ENCODE data around the gene SLC24A3. TPM values are rescaled to one million over a fixed set of nuclear protein-coding genes. Genes with fewer than 3 reads are reported as not detected.

Gene SLC24A3
- total RNA-seq, 2 experiments from 2014 or later, result not detected

GRCh38 chr20:19482726-19483125, 270.3 kb downstream of the SLC24A3 start:
- H3K36me3 Mint-ChIP-seq (ENCODE audit: low read depth), result no peaks in the 10 kb centered on the region
- DNase-seq, result no peak
- H3K4me1 Mint-ChIP-seq, result no peaks in the 10 kb centered on the region
- no peak overlapping the region for H3K27ac Mint-ChIP-seq
- POLR2A ChIA-PET, result no interaction called here
- no peaks in the 10 kb centered on the region for H3K9me3 Mint-ChIP-seq
- H3K27me3 Mint-ChIP-seq, result no peaks in the 10 kb centered on the region
- CTCF ChIA-PET, result no interaction called here
- no peak overlapping the region for H3K4me3 Mint-ChIP-seq

GRCh38 chr20:19483309-19483708, 270.9 kb downstream of the SLC24A3 start:
- ChIA-PET POLR2A (no interaction called here), CTCF (no interaction called here)
- no peaks in the 10 kb centered on the region for H3K4me1 Mint-ChIP-seq
- H3K9me3 Mint-ChIP-seq, result no peaks in the 10 kb centered on the region
- no peak overlapping the region for H3K4me3 Mint-ChIP-seq
- H3K36me3 Mint-ChIP-seq (ENCODE audit: low read depth), result no peaks in the 10 kb centered on the region
- H3K27me3 Mint-ChIP-seq, result no peaks in the 10 kb centered on the region
- no peak for DNase-seq
- H3K27ac Mint-ChIP-seq, result no peak overlapping the region

- ChIA-PET CTCF (no interaction called here), POLR2A (no interaction called here)
- H3K4me3 Mint-ChIP-seq, result no peak overlapping the region
- no peaks in the 10 kb centered on the region for H3K36me3 Mint-ChIP-seq (ENCODE audit: low read depth)
- no peak for DNase-seq
- no peak overlapping the region for H3K27ac Mint-ChIP-seq
- H3K9me3 Mint-ChIP-seq, result no peaks in the 10 kb centered on the region
- H3K4me1 Mint-ChIP-seq, result no peaks in the 10 kb centered on the region
- no peaks in the 10 kb centered on the region for H3K27me3 Mint-ChIP-seq
These were observed 274.0 kb downstream of the SLC24A3 start for GRCh38 chr20:19486446-19486845.

- Mint-ChIP-seq H3K4me1 (no peaks in the 10 kb centered on the region), H3K36me3 (ENCODE audit: low read depth) (no peaks in the 10 kb centered on the region), H3K27ac (no peak overlapping the region), H3K27me3 (no peaks in the 10 kb centered on the region), H3K4me3 (no peak overlapping the region), H3K9me3 (no peaks in the 10 kb centered on the region)
- CTCF ChIA-PET, result no interaction called here
- POLR2A ChIA-PET, result no interaction called here
- DNase-seq, result no peak
These were observed 275.0 kb downstream of the SLC24A3 start for GRCh38 chr20:19487420-19487819.

GRCh38 chr20:19491241-19491640, 278.8 kb downstream of the SLC24A3 start:
- no peaks in the 10 kb centered on the region for H3K4me1 Mint-ChIP-seq
- POLR2A ChIA-PET, result no interaction called here
- no peaks in the 10 kb centered on the region for H3K9me3 Mint-ChIP-seq
- H3K27me3 Mint-ChIP-seq, result no peaks in the 10 kb centered on the region
- DNase-seq, result no peak
- no peak overlapping the region for H3K4me3 Mint-ChIP-seq
- H3K27ac Mint-ChIP-seq, result no peak overlapping the region
- CTCF ChIA-PET, result no interaction called here
- H3K36me3 Mint-ChIP-seq (ENCODE audit: low read depth), result no peaks in the 10 kb centered on the region

- ChIA-PET POLR2A (no interaction called here), CTCF (no interaction called here)
- H3K36me3 Mint-ChIP-seq (ENCODE audit: low read depth), result no peaks in the 10 kb centered on the region
- H3K4me3 Mint-ChIP-seq, result no peak overlapping the region
- H3K27me3 Mint-ChIP-seq, result no peaks in the 10 kb centered on the region
- no peak overlapping the region for H3K27ac Mint-ChIP-seq
- H3K9me3 Mint-ChIP-seq, result no peaks in the 10 kb centered on the region
- DNase-seq, result no peak
- no peaks in the 10 kb centered on the region for H3K4me1 Mint-ChIP-seq
These were observed 279.7 kb downstream of the SLC24A3 start for GRCh38 chr20:19492116-19492515.

- ChIA-PET CTCF (no interaction called here), POLR2A (no interaction called here)
- H3K27me3 Mint-ChIP-seq, result no peaks in the 10 kb centered on the region
- no peaks in the 10 kb centered on the region for H3K4me1 Mint-ChIP-seq
- no peak overlapping the region for H3K27ac Mint-ChIP-seq
- no peaks in the 10 kb centered on the region for H3K9me3 Mint-ChIP-seq
- DNase-seq, result no peak
- H3K36me3 Mint-ChIP-seq (ENCODE audit: low read depth), result no peaks in the 10 kb centered on the region
- no peak overlapping the region for H3K4me3 Mint-ChIP-seq
These were observed 280.4 kb downstream of the SLC24A3 start for GRCh38 chr20:19492687-19493336.

- no peak for DNase-seq
- peaks cover 5% of the 10 kb centered on the region for H3K4me1 Mint-ChIP-seq
- H3K36me3 Mint-ChIP-seq (ENCODE audit: low read depth), result no peaks in the 10 kb centered on the region
- ChIA-PET CTCF (no interaction called here), POLR2A (no interaction called here)
- no peaks in the 10 kb centered on the region for H3K27me3 Mint-ChIP-seq
- no peaks in the 10 kb centered on the region for H3K9me3 Mint-ChIP-seq
- no peak overlapping the region for H3K27ac Mint-ChIP-seq
- H3K4me3 Mint-ChIP-seq, result no peak overlapping the region
These were observed 281.5 kb downstream of the SLC24A3 start for GRCh38 chr20:19493794-19494495.

- Mint-ChIP-seq H3K4me3 (no peak overlapping the region), H3K4me1 (peaks cover 5% of the 10 kb centered on the region), H3K27me3 (no peaks in the 10 kb centered on the region), H3K27ac (no peak overlapping the region), H3K36me3 (ENCODE audit: low read depth) (no peaks in the 10 kb centered on the region), H3K9me3 (no peaks in the 10 kb centered on the region)
- ChIA-PET POLR2A (no interaction called here), CTCF (no interaction called here)
- no peak for DNase-seq
These were observed 283.7 kb downstream of the SLC24A3 start for GRCh38 chr20:19495905-19496703.

GRCh38 chr20:19497064-19497463, 284.6 kb downstream of the SLC24A3 start:
- no peak for DNase-seq
- Mint-ChIP-seq H3K27ac (no peak overlapping the region), H3K9me3 (no peaks in the 10 kb centered on the region), H3K36me3 (ENCODE audit: low read depth) (no peaks in the 10 kb centered on the region), H3K27me3 (no peaks in the 10 kb centered on the region), H3K4me1 (peaks cover 5% of the 10 kb centered on the region), H3K4me3 (no peak overlapping the region)
- ChIA-PET POLR2A (no interaction called here), CTCF (no interaction called here)

GRCh38 chr20:19498756-19499155, 286.3 kb downstream of the SLC24A3 start:
- POLR2A ChIA-PET, result no interaction called here
- H3K27me3 Mint-ChIP-seq, result no peaks in the 10 kb centered on the region
- CTCF ChIA-PET, result no interaction called here
- H3K36me3 Mint-ChIP-seq (ENCODE audit: low read depth), result no peaks in the 10 kb centered on the region
- peaks cover 5% of the 10 kb centered on the region for H3K4me1 Mint-ChIP-seq
- H3K27ac Mint-ChIP-seq, result no peak overlapping the region
- no peaks in the 10 kb centered on the region for H3K9me3 Mint-ChIP-seq
- no peak overlapping the region for H3K4me3 Mint-ChIP-seq
- DNase-seq, result no peak

GRCh38 chr20:19501476-19502115, 289.2 kb downstream of the SLC24A3 start:
- Mint-ChIP-seq H3K27ac (no peak overlapping the region), H3K27me3 (no peaks in the 10 kb centered on the region), H3K36me3 (ENCODE audit: low read depth) (no peaks in the 10 kb centered on the region), H3K4me1 (peaks cover 5% of the 10 kb centered on the region), H3K4me3 (no peak overlapping the region), H3K9me3 (no peaks in the 10 kb centered on the region)
- ChIA-PET POLR2A (no interaction called here), CTCF (no interaction called here)
- DNase-seq, result no peak

GRCh38 chr20:19502169-19502568, 289.7 kb downstream of the SLC24A3 start:
- Mint-ChIP-seq H3K27ac (no peak overlapping the region), H3K4me1 (peaks cover 5% of the 10 kb centered on the region), H3K36me3 (ENCODE audit: low read depth) (no peaks in the 10 kb centered on the region), H3K27me3 (no peaks in the 10 kb centered on the region), H3K9me3 (no peaks in the 10 kb centered on the region), H3K4me3 (no peak overlapping the region)
- CTCF ChIA-PET, result no interaction called here
- no peak for DNase-seq
- POLR2A ChIA-PET, result no interaction called here

Data from activated CD4-positive, alpha-beta T cell treated with anti-CD3 and anti-CD28 coated beads, Interleukin-2, amount 10 ng/mL, durations not matched to agents 7 days and 5 days (primary cell).